Measurements from ENCODE around the gene TNNT2.

The TNNT2 gene

DNA sequence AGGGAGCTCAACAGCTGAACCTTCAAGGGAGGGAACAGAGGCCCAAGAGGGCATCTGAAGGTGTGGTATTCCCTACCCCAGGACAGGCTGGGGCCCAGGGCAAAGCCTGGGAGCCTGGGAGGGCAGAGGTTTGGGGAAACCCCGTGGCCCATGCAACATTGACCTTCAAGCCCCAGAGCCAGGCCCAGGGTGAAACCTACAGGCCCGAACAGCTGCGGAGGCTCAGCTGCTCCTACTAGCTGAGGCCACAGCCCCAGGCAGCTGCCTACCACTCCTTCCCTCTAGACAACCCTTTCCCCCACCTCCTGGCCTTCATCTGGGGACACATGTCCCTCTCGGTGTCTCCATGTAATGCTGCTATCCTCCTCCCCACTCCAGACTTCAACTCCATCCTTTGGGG lies 18.5 kb upstream of the TNNT2 start (continued):
- TF ChIP-seq, protein P1, sequence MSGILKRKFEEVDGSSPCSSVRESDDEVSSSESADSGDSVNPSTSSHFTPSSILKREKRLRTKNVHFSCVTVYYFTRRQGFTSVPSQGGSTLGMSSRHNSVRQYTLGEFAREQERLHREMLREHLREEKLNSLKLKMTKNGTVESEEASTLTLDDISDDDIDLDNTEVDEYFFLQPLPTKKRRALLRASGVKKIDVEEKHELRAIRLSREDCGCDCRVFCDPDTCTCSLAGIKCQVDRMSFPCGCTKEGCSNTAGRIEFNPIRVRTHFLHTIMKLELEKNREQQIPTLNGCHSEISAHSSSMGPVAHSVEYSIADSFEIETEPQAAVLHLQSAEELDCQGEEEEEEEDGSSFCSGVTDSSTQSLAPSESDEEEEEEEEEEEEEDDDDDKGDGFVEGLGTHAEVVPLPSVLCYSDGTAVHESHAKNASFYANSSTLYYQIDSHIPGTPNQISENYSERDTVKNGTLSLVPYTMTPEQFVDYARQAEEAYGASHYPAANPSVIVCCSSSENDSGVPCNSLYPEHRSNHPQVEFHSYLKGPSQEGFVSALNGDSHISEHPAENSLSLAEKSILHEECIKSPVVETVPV (CRISPR knock-in tag; IDR thresholded peaks at IDR 0.05) = no peak
- no peak for TF ChIP-seq RARB (CRISPR knock-in tag; IDR thresholded peaks at IDR 0.05)

DNA sequence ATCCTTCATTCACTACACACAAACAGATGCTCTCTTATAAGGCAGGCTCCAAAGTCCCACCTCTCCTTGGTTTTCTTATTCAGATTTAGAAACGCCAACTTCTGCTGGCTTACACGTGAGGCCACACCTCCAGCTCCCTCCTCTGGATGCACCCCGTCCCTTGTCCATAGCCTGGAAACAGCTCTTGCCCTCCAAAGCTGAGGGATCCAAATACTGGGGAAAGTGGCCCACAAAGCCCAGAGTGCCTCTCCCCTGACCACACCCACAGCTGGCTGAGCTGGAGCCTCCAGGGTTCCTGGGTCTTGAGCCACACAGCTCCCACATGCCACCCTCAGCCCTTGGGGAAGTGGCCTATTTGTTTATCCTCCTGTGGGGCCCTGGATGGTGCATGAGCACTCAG lies 17.1 kb upstream of the TNNT2 start:
- ATAC-seq = no peak
- no peak for TF ChIP-seq OSR1 (CRISPR knock-in tag; IDR thresholded peaks at IDR 0.05)
- no peak for TF ChIP-seq PPARA (CRISPR knock-in tag; IDR thresholded peaks at IDR 0.05; ENCODE audit: borderline replicate concordance)
- TF ChIP-seq TCF4 (CRISPR knock-in tag; IDR thresholded peaks at IDR 0.05; ENCODE audit: borderline replicate concordance) = no peak
- no peak for TF ChIP-seq BACH2 (CRISPR knock-in tag; IDR thresholded peaks at IDR 0.05; ENCODE audit: borderline replicate concordance)
- no peak for TF ChIP-seq ISL1 (CRISPR knock-in tag; IDR thresholded peaks at IDR 0.05)
- TF ChIP-seq, protein P2, sequence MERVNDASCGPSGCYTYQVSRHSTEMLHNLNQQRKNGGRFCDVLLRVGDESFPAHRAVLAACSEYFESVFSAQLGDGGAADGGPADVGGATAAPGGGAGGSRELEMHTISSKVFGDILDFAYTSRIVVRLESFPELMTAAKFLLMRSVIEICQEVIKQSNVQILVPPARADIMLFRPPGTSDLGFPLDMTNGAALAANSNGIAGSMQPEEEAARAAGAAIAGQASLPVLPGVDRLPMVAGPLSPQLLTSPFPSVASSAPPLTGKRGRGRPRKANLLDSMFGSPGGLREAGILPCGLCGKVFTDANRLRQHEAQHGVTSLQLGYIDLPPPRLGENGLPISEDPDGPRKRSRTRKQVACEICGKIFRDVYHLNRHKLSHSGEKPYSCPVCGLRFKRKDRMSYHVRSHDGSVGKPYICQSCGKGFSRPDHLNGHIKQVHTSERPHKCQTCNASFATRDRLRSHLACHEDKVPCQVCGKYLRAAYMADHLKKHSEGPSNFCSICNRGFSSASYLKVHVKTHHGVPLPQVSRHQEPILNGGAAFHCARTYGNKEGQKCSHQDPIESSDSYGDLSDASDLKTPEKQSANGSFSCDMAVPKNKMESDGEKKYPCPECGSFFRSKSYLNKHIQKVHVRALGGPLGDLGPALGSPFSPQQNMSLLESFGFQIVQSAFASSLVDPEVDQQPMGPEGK (CRISPR knock-in tag; IDR thresholded peaks at IDR 0.05; ENCODE audit: borderline replicate concordance) = no peak
- TF ChIP-seq ARNTL (CRISPR knock-in tag; IDR thresholded peaks at IDR 0.05; ENCODE audit: borderline replicate concordance, low read depth) = no peak
- TF ChIP-seq RARB (CRISPR knock-in tag; IDR thresholded peaks at IDR 0.05) = no peak
- no peak for TF ChIP-seq ZNF70 (CRISPR knock-in tag; IDR thresholded peaks at IDR 0.05)
- TF ChIP-seq ZNF565 (CRISPR knock-in tag; conservative IDR thresholded peaks at IDR 0.05; ENCODE audit: low read depth) = no peak
- TF ChIP-seq TOX (CRISPR knock-in tag; IDR thresholded peaks at IDR 0.05; ENCODE audit: borderline replicate concordance) = no peak
- TF ChIP-seq ZFP30 (CRISPR knock-in tag; IDR thresholded peaks at IDR 0.05) = no peak
- TF ChIP-seq ZNF8 (CRISPR knock-in tag; IDR thresholded peaks at IDR 0.05) = no peak
- no peak for TF ChIP-seq GLIS3 (CRISPR knock-in tag; IDR thresholded peaks at IDR 0.05)
- TF ChIP-seq, protein P1 (CRISPR knock-in tag; IDR thresholded peaks at IDR 0.05) = no peak
- TF ChIP-seq ZFP3 (CRISPR knock-in tag; IDR thresholded peaks at IDR 0.05) = no peak
- no peak for TF ChIP-seq ZC3H10 (CRISPR knock-in tag; IDR thresholded peaks at IDR 0.05)
- TF ChIP-seq, protein P3, sequence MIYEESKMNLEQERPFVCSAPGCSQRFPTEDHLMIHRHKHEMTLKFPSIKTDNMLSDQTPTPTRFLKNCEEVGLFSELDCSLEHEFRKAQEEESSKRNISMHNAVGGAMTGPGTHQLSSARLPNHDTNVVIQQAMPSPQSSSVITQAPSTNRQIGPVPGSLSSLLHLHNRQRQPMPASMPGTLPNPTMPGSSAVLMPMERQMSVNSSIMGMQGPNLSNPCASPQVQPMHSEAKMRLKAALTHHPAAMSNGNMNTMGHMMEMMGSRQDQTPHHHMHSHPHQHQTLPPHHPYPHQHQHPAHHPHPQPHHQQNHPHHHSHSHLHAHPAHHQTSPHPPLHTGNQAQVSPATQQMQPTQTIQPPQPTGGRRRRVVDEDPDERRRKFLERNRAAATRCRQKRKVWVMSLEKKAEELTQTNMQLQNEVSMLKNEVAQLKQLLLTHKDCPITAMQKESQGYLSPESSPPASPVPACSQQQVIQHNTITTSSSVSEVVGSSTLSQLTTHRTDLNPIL (CRISPR knock-in tag; IDR thresholded peaks at IDR 0.05; ENCODE audit: low read depth) = no peak
- no peak for TF ChIP-seq SNAI2 (CRISPR knock-in tag; IDR thresholded peaks at IDR 0.05)

DNA sequence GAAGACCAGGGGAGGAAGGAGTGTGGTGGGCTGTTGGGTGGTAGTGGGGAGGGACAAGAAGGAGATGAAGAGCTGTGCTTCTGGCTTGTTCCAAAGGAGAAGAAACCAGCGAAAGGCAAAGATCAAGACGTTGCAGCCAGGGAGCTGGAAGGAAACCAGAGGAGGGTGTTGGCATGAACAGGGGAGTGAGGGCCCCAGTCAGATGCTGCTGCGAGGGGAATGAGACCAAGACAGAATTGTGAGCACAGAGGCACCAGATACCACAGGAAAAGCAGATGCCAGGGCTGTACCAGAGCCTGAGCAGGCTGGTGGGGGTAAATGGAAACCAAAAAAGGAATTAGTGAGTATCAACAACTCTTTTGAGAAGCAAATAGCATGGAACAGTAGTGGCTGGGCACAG lies 15.6 kb upstream of the TNNT2 start:
- no peak for TF ChIP-seq OSR1 (CRISPR knock-in tag; IDR thresholded peaks at IDR 0.05)
- TF ChIP-seq, protein P3 (CRISPR knock-in tag; IDR thresholded peaks at IDR 0.05; ENCODE audit: low read depth) = no peak
- TF ChIP-seq, protein P4, sequence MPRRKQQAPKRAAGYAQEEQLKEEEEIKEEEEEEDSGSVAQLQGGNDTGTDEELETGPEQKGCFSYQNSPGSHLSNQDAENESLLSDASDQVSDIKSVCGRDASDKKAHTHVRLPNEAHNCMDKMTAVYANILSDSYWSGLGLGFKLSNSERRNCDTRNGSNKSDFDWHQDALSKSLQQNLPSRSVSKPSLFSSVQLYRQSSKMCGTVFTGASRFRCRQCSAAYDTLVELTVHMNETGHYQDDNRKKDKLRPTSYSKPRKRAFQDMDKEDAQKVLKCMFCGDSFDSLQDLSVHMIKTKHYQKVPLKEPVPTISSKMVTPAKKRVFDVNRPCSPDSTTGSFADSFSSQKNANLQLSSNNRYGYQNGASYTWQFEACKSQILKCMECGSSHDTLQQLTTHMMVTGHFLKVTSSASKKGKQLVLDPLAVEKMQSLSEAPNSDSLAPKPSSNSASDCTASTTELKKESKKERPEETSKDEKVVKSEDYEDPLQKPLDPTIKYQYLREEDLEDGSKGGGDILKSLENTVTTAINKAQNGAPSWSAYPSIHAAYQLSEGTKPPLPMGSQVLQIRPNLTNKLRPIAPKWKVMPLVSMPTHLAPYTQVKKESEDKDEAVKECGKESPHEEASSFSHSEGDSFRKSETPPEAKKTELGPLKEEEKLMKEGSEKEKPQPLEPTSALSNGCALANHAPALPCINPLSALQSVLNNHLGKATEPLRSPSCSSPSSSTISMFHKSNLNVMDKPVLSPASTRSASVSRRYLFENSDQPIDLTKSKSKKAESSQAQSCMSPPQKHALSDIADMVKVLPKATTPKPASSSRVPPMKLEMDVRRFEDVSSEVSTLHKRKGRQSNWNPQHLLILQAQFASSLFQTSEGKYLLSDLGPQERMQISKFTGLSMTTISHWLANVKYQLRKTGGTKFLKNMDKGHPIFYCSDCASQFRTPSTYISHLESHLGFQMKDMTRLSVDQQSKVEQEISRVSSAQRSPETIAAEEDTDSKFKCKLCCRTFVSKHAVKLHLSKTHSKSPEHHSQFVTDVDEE (CRISPR knock-in tag; IDR thresholded peaks at IDR 0.05) = no peak
- no peak for TF ChIP-seq ZC3H10 (CRISPR knock-in tag; IDR thresholded peaks at IDR 0.05)
- no peak for TF ChIP-seq ZFP30 (CRISPR knock-in tag; IDR thresholded peaks at IDR 0.05)
- no peak for TF ChIP-seq GLIS3 (CRISPR knock-in tag; IDR thresholded peaks at IDR 0.05)
- no peak for ATAC-seq
